Stimulated activated CD8-positive, alpha-beta memory T cell treated with anti-CD3 and anti-CD28 coated beads, Interleukin-2, amount 100 ng/mL, for 1 hour (primary cell): Measurements from ENCODE around the gene TMEM200A.

Source experiments
- DNase-seq, 2 donors: peaks; one replicate each; pipeline ENCODE4 v3.0.0-alpha.2; 2020; ENCODE audit warnings: low read depth in 2 of 2

TMEM200A gene

DNA sequence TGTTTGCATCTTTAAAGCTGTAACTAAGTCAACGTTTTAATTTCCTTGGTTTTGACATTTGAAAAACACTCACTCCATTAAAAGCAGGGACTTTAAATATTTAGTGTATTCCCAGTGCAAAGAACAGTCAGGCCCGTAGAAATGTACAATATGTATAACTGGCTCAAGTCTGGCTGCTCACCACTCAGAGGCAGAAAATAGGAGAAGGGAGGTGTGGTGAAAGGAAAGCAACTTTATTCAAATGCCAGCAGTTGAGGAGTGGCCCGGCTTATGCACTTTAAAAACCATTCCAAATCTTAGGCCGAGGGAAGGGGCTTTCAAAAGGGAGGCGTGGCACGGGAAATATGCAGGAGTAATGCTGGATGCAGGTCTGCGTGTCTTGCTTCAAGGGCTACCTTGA is 120.6 kb downstream of the TMEM200A start:
- DNase-seq: no peak

DNA sequence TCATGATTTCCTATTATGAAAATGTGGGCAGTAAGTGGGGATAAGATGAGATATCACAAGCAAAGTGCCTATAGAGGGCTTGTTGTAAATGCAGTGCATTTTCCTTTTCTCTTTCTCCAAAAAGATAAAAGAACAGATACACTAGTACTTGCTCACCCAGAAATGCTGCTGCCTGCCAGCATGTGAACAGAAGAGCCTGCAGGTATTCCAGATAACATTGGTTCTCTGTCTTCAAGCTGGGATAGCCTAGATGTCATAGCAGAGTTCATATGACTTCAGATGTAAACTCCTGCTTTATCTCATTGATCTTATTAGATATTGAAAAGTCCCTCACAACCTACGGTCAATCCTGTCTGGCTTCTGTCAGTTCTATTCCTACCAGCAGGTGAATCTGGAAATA is 123.7 kb downstream of the TMEM200A start:
- DNase-seq: no peak
